Activated naive CD4-positive, alpha-beta T cell treated with Interleukin-2 at 50 U/mL for 16 hours (primary cell): ENCODE data around the gene PLEKHO2.

Experiments used
- DNase-seq: peaks from one replicate; pipeline ENCODE4 v3.0.0-alpha.2; 2020

PLEKHO2 gene

GRCh38 chr15:64895285-64896065 is 53.8 kb downstream of the PLEKHO2 start:
- peak; percentile 29 for DNase-seq

- no peak for DNase-seq
Observed at GRCh38 chr15:64896371-64897069, 54.8 kb downstream of the PLEKHO2 start.

- DNase-seq = no peak
Observed at GRCh38 chr15:64897345-64897985, 55.8 kb downstream of the PLEKHO2 start.

GRCh38 chr15:64898406-64898805 is 56.7 kb downstream of the PLEKHO2 start:
- DNase-seq = no peak

- no peak for DNase-seq
Observed at GRCh38 chr15:64901141-64901540, 59.4 kb downstream of the PLEKHO2 start.

- DNase-seq = no peak
Observed at GRCh38 chr15:64901914-64902313, 60.2 kb downstream of the PLEKHO2 start.

GRCh38 chr15:64902863-64903262 is 61.1 kb downstream of the PLEKHO2 start:
- no peak for DNase-seq

- DNase-seq = no peak
Observed at GRCh38 chr15:64903326-64903950, 61.7 kb downstream of the PLEKHO2 start.

GRCh38 chr15:64904189-64904588 is 62.5 kb downstream of the PLEKHO2 start:
- DNase-seq = no peak

- DNase-seq = peak; percentile 82
Observed at GRCh38 chr15:64905119-64905831, 63.6 kb downstream of the PLEKHO2 start.

GRCh38 chr15:64905941-64906340 is 64.2 kb downstream of the PLEKHO2 start:
- DNase-seq = no peak

GRCh38 chr15:64906402-64906801 is 64.7 kb downstream of the PLEKHO2 start:
- no peak for DNase-seq

- no peak for DNase-seq
Observed at GRCh38 chr15:64907991-64908390, 66.3 kb downstream of the PLEKHO2 start.

GRCh38 chr15:64909546-64909945 is 67.8 kb downstream of the PLEKHO2 start:
- no peak for DNase-seq

- peak; percentile 49 for DNase-seq
Observed at GRCh38 chr15:64911311-64912186, 69.8 kb downstream of the PLEKHO2 start, which contains the start of gene ANKDD1A. Gene ANKDD1A, plus strand, starts transcription at chr15:64911902. Its CDS starts 29 bp downstream, at chr15:64911931.

GRCh38 chr15:64912379-64913325 is 70.9 kb downstream of the PLEKHO2 start:
- DNase-seq = no peak

GRCh38 chr15:64915518-64916227 is 74.0 kb downstream of the PLEKHO2 start:
- no peak for DNase-seq

- no peak for DNase-seq
Observed at GRCh38 chr15:64916365-64916764, 74.7 kb downstream of the PLEKHO2 start.

- no peak for DNase-seq
Observed at GRCh38 chr15:64917211-64917610, 75.5 kb downstream of the PLEKHO2 start.
